ENCODE data around the gene TCF15.
A peak's percentile ranks its signal among the peaks of the same experiment; 100 is the strongest.

Gene TCF15

DNA sequence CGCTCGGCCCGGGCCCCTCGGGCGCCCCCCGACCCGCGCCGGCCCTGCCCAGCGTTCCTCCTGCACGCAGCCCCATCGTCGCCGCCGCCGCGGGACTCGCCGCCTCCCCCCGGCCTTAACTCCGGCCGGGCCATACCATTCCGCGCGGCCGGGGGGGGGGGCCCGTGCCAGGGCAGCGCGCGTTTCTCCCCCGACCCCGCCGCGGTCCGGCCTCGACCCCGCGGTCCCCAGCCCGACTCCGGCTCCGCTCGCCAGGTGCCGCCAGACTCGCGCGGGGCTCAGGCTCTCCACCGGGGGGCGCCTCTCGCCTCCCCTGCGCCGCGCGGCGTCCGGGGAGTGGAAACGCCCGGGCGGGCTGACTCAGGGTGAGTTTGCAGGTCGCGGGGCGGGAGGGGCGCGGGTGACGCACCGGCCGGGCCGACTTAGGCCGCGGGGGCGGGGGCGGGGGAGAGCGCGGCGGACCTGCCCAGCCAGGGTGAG is 43.0 kb upstream of the TCF15 start, which contains the start of gene SRXN1:
Gene SRXN1, minus strand, starts transcription at position 91 of the 480 bp plus-strand sequence. Its CDS starts 15 bp downstream, at position 76.
- H3K4me3 ChIP-seq (ENCODE audit: low read length), result peak within 1 kb of the TSS; percentile 97
- DNase-seq (ENCODE audit: low read depth), result peak; percentile 93
- TF ChIP-seq, protein P1, sequence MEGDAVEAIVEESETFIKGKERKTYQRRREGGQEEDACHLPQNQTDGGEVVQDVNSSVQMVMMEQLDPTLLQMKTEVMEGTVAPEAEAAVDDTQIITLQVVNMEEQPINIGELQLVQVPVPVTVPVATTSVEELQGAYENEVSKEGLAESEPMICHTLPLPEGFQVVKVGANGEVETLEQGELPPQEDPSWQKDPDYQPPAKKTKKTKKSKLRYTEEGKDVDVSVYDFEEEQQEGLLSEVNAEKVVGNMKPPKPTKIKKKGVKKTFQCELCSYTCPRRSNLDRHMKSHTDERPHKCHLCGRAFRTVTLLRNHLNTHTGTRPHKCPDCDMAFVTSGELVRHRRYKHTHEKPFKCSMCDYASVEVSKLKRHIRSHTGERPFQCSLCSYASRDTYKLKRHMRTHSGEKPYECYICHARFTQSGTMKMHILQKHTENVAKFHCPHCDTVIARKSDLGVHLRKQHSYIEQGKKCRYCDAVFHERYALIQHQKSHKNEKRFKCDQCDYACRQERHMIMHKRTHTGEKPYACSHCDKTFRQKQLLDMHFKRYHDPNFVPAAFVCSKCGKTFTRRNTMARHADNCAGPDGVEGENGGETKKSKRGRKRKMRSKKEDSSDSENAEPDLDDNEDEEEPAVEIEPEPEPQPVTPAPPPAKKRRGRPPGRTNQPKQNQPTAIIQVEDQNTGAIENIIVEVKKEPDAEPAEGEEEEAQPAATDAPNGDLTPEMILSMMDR (conservative IDR thresholded peaks at IDR 0.05; ENCODE audit: low read length), result peak; percentile 18; the same call in 1 of the 2 replicates

DNA sequence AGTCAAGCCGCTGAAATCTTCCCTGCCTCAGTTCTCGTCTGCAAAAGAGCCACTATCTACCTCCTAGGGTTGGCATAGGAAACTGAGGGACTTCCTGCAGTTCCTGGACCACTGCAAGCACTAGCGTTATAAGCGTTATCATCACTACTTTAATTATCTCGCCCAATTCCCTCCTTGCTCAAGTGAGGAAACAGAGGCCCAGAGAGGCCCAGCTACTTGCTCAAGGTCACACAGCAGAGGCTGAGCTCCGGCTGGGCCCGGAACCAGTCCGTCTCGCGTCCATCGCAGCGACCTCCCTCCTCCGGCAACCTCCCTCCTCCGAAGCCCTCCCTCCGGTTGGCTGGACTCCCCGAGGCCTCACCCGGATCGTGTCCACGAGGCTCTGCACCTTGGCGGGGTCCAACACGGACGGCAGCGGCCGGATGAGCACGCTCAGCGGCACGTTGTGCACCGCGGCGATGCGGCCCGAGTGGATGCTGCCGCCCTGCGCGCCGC is 42.6 kb upstream of the TCF15 start:
- DNase-seq (ENCODE audit: low read depth), result no peak
- TF ChIP-seq, protein P1 (conservative IDR thresholded peaks at IDR 0.05; ENCODE audit: low read length), result no peak
- H3K4me3 ChIP-seq (ENCODE audit: low read length), result peak overlapping the region; percentile 97

DNA sequence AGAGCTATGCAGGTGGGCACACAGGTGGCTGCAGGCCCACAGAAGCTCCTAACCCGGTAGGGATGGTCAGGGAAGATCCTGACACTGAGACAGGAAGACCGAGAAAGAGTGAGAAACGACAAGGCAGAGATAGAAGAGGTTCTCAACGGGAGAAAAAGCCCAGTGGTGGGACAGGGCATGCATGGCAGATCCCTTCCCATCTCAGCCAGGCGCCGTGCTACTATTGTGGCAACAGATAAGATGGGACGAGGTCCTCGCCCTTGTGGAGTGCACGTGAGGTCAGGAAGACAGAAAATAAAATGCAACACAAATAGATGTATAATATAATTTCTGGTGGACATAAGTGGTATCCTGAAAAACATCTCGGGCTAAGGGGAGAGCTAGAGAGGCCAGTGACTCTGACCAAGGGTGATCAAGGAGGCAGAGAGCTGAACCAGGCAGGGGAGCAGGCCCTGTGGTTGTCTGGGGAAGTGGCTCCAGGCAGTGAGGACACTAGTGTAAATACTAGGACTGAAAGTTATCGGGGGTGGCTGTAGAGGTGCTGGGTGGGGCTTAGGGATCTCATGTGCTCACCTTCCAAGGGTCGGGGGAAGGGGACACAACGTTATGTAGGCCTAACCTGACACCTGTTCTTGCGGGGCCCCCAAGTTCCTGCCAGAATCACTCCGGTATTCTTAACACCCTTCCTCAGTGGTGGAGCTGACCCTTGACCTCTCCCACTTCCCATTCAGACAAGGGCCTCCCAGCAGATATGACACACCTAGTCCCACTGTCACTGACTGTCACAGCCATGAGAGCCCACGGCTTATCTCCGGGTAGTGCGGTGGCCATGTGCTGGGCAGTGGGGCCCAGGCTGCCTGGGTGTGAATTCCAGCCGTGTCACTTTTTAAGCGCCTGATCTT is 41.9 kb upstream of the TCF15 start:
- DNase-seq (ENCODE audit: low read depth), result no peak
- TF ChIP-seq, protein P1 (conservative IDR thresholded peaks at IDR 0.05; ENCODE audit: low read length), result no peak
- H3K4me3 ChIP-seq (ENCODE audit: low read length), result peak overlapping the region; percentile 97

DNA sequence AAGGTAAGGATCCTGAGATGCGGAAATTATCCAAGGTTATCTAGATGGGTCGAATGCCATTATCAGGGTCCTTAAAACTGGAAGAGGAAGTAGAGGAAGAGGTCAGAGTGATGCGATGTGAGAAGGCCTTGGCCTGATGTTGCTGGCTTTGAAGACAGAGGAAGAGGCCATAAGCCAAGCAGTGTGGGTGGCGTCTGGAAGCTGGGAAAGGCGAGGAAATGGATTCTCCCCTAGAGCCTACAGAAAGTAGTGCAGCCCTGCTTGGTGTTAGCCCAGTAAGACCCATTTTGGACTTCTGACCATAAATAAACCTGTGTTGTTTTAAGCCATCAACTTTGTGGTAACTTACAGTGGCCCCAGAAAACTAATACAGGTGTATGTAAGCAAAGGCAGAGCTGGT is 40.8 kb upstream of the TCF15 start:
- TF ChIP-seq, protein P1 (conservative IDR thresholded peaks at IDR 0.05; ENCODE audit: low read length), result peak; percentile 23
- no peak for DNase-seq (ENCODE audit: low read depth)
- H3K4me3 ChIP-seq (ENCODE audit: low read length), result no peak overlapping the region

DNA sequence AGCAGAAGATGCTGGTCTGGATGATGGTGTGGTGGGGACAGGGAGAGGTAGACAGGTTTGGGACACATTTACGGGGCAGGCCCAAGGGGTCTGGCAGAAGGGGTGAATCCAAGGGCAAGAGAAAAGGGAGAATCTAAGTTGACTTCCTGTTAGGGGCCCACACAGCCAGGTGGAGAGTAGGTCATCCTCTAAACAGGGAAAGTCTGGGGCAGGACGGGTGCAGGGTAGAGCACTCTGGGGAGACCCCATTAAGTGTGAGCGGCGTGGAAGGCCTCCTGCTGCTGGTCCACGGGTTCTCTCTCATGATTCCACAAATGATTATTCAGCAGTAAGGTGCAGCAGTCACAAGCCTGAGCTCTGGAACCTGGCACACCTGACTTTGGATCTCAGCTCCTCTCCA is 40.2 kb upstream of the TCF15 start:
- no peak overlapping the region for H3K4me3 ChIP-seq (ENCODE audit: low read length)
- DNase-seq (ENCODE audit: low read depth), result no peak
- TF ChIP-seq, protein P1 (conservative IDR thresholded peaks at IDR 0.05; ENCODE audit: low read length), result no peak

DNA sequence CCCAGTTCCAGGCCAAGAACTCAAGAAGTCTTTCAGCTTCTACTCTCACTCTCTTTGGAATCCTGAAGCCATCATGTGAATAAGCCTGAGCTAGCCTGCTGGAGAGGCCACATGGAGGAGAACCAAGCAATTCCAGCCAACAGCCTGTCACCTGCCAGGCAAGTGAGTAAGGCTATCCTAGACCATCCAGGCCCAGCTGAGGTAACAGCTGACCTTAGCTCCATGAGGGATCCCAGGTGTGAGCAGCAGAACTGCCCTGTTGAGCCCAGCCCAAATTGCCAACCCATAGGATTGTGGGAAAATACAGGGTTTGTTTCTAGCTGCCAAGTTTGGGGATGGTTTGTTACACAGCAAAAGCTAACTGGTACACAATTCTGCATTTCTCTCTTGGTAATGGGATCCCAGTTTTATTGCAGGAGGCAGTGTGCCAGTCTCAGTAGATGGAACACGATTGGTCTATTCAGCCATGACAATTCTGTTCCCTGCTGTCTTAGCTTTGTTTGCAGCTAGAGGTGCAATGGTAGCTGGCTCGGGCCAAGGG is 37.4 kb upstream of the TCF15 start:
- TF ChIP-seq, protein P1 (conservative IDR thresholded peaks at IDR 0.05; ENCODE audit: low read length), result no peak
- H3K4me3 ChIP-seq (ENCODE audit: low read length), result no peak overlapping the region
- no peak for DNase-seq (ENCODE audit: low read depth)
